HUES6 (cell line): ENCODE data around the gene ADAM22.

Source experiments
- H3K27ac ChIP-seq: 2 replicates; pipeline ENCODE4 v1.7.0; 2013; ENCODE audit warnings: low read depth, mild to moderate bottlenecking, low read length, inconsistent platforms
- H3K27me3 ChIP-seq: 2 replicates; pipeline ENCODE4 v1.6.1; 2013; ENCODE audit warnings: low read length; ENCODE audit not compliant: control insufficient read depth, insufficient read depth
- H3K36me3 ChIP-seq: 2 replicates; pipeline ENCODE4 v1.6.1; 2013; ENCODE audit warnings: low read length; ENCODE audit not compliant: control insufficient read depth, insufficient read depth
- H3K4me1 ChIP-seq: 2 replicates; pipeline ENCODE4 v1.6.1; 2013; ENCODE audit warnings: low read length; ENCODE audit not compliant: control insufficient read depth, insufficient read depth
- H3K4me3 ChIP-seq: 2 replicates; pipeline ENCODE4 v1.5.1; 2013; ENCODE audit warnings: low read depth, low read length
- H3K9ac ChIP-seq: one replicate; pipeline ENCODE4 v1.6.1; 2013; ENCODE audit warnings: mild to moderate bottlenecking, low read length
- H3K9me3 ChIP-seq: 2 replicates; pipeline ENCODE4 v1.6.1; 2013; ENCODE audit warnings: low read depth, low read length; ENCODE audit not compliant: control insufficient read depth, insufficient read depth

The ADAM22 gene

DNA sequence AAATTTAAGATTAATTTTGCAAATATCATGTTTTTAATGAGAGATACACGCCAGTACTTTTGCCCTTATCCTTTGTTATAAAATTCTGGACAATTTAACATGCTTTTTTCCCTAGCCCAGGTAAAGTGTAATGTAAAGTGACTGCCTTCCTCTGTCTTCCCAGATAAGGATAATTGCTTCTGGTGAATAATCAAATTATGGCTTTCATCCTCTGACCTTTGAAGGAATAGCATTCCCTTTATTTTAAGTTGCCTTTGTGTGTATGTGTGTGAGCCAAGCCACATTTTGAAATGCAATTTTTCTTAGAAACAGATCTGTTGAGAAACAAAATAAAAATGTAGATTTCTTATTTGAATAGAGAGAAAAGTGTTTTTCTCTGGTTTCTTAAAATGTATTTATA lies 107.5 kb downstream of the ADAM22 start:
- H3K27ac ChIP-seq: no peak overlapping the region
- H3K9ac ChIP-seq: no peak overlapping the region
- H3K9me3 ChIP-seq: no peaks in the 10 kb centered on the region
- no peak overlapping the region for H3K4me3 ChIP-seq
- H3K4me1 ChIP-seq: no peaks in the 10 kb centered on the region
- no peaks in the 10 kb centered on the region for H3K36me3 ChIP-seq
- no peaks in the 10 kb centered on the region for H3K27me3 ChIP-seq

DNA sequence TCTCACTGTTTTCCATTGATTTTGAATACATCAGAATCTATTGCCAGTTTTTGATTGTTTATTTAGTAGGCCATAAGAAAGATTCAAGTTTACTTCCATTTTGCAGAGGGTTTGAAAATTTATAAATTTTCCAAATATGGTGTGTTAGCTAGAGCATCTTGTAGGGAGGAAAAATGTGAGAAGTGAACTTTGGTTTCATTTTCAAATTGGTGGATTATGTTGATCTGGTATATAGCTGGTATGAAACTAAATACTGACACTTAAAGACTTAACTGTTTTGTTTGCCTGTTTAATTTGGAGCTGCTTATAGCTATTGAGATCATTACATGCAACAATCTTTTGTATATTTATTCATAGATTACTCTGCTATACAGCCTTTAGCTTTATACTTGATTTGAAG lies 108.1 kb downstream of the ADAM22 start:
- H3K27me3 ChIP-seq: no peaks in the 10 kb centered on the region
- no peak overlapping the region for H3K4me3 ChIP-seq
- no peaks in the 10 kb centered on the region for H3K36me3 ChIP-seq
- no peaks in the 10 kb centered on the region for H3K9me3 ChIP-seq
- no peak overlapping the region for H3K9ac ChIP-seq
- no peaks in the 10 kb centered on the region for H3K4me1 ChIP-seq
- H3K27ac ChIP-seq: no peak overlapping the region

DNA sequence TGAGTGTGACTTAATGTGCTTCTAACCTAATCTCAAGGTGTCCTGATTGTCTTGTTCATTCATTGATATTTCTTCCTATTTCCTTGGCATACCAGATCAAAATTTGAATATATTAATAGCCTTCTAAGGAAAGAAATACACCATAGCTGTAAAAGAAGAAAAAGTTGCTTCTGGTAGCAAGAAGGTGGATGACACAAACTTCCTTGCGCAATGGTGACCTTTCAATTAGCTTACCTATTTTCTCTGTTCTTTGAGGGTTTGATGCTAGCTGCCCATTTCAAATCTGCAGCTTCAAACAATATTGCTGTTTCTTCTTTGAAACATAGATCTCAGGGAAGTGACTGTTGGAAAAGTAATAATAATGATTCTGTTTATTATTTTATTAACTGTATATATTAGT lies 108.8 kb downstream of the ADAM22 start:
- H3K9me3 ChIP-seq: no peaks in the 10 kb centered on the region
- no peaks in the 10 kb centered on the region for H3K36me3 ChIP-seq
- no peak overlapping the region for H3K9ac ChIP-seq
- no peak overlapping the region for H3K4me3 ChIP-seq
- H3K27me3 ChIP-seq: no peaks in the 10 kb centered on the region
- no peak overlapping the region for H3K27ac ChIP-seq
- H3K4me1 ChIP-seq: no peaks in the 10 kb centered on the region

DNA sequence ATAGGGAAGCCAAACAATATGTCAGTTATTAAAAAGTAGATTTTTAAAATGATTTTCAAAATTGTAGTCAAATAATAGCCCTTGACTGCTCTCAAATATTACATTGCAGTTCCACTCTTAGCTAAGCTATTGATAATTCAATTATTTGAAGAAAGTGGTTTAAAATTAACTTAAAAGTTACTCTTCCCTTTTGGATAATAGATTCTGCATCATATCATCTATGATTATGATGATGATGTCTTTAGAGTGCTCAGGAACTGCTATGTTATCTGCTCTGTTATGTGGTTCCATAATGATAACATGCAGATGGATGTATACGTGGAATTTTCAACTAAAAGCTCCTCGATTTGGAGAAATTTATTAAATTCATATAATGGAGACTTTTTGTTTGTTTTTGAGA lies 110.0 kb downstream of the ADAM22 start:
- H3K9ac ChIP-seq: no peak overlapping the region
- H3K9me3 ChIP-seq: no peaks in the 10 kb centered on the region
- H3K27ac ChIP-seq: no peak overlapping the region

DNA sequence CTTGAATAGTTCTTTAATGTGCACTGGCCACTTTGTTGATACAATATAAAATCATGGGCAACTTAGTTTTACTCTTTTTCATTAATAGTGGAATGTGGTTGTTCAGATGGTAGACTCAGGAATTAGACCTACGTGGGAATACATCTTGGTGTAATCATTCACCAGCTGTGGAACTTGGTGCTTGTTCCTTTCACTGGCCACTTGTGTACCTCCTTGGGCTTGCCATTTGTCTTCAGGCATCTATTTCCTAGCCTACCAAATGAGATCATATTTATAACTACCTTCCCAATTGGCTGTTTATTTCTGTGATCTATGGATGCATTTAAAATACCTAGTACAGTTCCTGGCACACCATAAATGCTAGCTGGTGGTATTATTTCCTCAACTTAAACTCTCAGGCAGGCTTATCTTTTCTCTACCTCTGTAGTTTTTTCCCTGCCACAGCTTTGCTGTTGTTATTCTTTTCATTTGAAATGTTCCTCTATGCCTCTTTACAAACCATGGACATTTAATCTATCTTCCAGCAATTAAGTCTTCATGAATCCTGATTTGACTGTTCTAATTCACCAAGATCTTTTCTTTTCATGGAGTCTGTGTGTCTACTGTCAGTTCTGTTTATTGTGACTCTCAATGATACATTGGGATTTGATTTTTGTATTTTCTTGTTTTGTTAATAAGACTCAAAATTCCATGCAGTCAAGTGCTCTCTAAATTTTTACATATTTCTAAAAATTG lies 113.0 kb downstream of the ADAM22 start:
- no peak overlapping the region for H3K4me3 ChIP-seq
- H3K9ac ChIP-seq: no peak overlapping the region
- H3K27ac ChIP-seq: no peak overlapping the region
- no peaks in the 10 kb centered on the region for H3K36me3 ChIP-seq
- H3K4me1 ChIP-seq: no peaks in the 10 kb centered on the region
- H3K27me3 ChIP-seq: no peaks in the 10 kb centered on the region
- H3K9me3 ChIP-seq: no peaks in the 10 kb centered on the region

More for the DNA sequence above, 110.0 kb downstream of the ADAM22 start:
- Histone ChIP-seq H3K4me3 (no peak overlapping the region), H3K27me3 (no peaks in the 10 kb centered on the region), H3K36me3 (no peaks in the 10 kb centered on the region), H3K4me1 (no peaks in the 10 kb centered on the region)

DNA sequence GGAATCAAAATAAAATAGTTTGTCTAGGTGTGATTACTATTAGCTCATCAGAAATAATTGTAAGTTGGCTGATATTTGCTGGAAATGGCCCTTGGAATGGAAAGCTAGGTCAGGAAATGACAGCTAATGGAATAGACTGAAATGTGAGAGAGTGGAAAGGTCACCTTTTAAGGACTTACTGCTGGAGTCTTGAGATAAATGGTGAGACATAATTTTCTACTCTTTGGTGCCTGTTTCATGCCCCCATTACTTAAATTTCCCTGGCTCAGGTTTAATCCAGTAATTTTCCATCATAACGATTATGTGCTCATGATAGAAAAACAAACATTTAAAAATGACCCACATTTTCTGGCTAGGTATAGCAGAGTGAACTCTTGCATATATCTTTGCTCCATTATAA lies 123.6 kb downstream of the ADAM22 start:
- no peaks in the 10 kb centered on the region for H3K36me3 ChIP-seq
- H3K4me3 ChIP-seq: no peak overlapping the region
- H3K4me1 ChIP-seq: no peaks in the 10 kb centered on the region
- H3K27me3 ChIP-seq: no peaks in the 10 kb centered on the region
- no peaks in the 10 kb centered on the region for H3K9me3 ChIP-seq
- no peak overlapping the region for H3K9ac ChIP-seq
- no peak overlapping the region for H3K27ac ChIP-seq

DNA sequence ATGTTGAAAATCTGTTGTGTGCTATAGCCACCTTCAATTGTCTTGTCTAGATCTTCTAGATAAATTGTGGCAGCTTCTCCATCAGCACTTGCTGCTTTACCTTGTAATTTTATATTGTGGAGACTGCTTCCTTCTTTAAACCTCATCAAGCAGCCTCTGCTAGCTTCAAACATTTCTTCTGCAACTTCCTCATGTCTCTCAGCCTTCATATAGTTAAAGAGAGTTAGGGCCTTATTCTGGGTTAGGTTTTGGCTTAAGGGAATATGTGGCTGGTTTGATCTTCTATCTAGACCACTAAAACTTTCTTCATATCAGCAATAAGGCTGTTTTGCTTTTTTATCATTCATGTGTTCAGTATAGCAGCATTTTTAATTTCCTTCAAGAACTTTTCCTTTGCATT lies 128.2 kb downstream of the ADAM22 start:
- H3K36me3 ChIP-seq: no peaks in the 10 kb centered on the region
- no peak overlapping the region for H3K27ac ChIP-seq
- no peak overlapping the region for H3K4me3 ChIP-seq

DNA sequence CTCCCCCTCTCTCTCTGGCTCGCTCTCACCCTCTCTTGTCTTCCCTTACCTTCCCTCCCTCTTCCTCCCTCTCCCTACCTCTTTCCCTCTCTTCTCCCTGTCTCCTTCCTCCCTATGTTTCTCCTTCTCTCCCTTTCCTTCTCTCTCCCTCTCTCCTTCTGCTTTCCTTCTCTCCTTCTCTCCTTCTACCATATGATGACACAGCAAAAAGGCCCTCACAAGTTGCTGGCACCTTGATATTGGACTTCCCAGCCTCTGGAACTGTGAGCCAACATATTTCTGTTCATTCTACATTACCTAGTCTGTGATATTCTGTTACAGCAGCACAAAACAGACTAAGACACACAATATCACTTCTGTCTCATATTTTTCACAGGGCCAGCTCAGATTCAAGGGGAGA lies 135.0 kb downstream of the ADAM22 start:
- no peak overlapping the region for H3K27ac ChIP-seq
- no peak overlapping the region for H3K4me3 ChIP-seq
- H3K9me3 ChIP-seq: no peaks in the 10 kb centered on the region
- no peaks in the 10 kb centered on the region for H3K36me3 ChIP-seq
- no peaks in the 10 kb centered on the region for H3K27me3 ChIP-seq
- H3K4me1 ChIP-seq: peaks cover 7% of the 10 kb centered on the region; the same call in 1 of the 2 replicates
- H3K9ac ChIP-seq: no peak overlapping the region

More for the DNA sequence above, 128.2 kb downstream of the ADAM22 start:
- no peaks in the 10 kb centered on the region for H3K4me1 ChIP-seq
- H3K9me3 ChIP-seq: no peaks in the 10 kb centered on the region
- H3K27me3 ChIP-seq: no peaks in the 10 kb centered on the region
- no peak overlapping the region for H3K9ac ChIP-seq

DNA sequence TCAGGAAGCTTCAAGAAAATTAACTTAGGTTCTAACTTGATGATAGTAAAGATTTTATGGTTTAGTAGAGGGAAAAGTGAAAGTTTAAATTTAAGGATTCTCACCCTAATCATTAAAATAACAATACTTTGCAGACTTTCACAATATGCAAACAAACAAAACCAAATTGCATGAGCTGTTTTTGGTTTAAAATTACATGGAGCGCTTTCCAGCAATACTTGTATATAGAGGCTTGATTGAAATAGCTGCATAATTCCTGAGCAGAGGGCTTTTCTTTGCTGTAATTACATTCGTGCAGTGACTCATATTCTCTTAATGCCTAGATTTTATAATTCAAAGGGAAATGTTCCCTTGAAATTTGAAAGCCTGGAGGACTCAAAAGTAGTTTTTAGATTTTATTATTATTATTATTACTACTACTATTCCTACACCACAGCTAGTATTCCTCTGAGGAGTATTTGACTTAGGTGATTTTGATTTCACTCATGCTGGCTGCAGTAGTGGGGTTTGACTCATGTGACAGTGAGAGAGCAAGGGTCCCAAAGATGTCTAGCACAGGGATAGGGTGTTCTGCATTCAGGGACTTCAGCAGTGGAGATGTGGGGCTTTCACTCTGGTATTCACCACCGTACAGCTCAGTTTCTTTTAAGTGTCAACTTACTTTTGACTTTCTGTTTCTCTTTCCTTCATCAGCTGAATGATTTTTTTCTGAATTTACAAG lies 138.1 kb downstream of the ADAM22 start:
- 0 out of 2 replicates have a peak, but pooled peaks cover 3% of the 10 kb centered on the region for H3K9me3 ChIP-seq
- H3K27ac ChIP-seq: no peak overlapping the region
- H3K4me3 ChIP-seq: no peak overlapping the region

DNA sequence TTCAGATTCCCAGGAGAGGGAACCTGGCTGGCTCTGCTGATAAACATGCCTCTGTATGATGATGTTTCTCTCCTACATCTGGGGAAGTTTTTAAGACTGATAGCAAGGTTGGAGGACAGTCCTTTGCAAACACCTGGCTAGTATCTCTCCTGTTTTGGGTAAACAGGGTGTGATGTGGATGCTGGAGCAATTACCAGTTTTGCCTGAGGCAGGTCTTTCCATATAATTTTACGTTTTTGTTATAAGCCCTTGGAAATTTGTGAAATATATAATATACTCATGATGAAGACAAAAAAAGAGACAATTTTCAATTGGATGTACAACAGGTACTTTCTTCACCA lies 138.6 kb downstream of the ADAM22 start:
- H3K4me3 ChIP-seq: no peak overlapping the region
- H3K36me3 ChIP-seq: no peaks in the 10 kb centered on the region
- no peak overlapping the region for H3K27ac ChIP-seq
- H3K9ac ChIP-seq: no peak overlapping the region
- H3K27me3 ChIP-seq: no peaks in the 10 kb centered on the region
- peaks cover 6% of the 10 kb centered on the region; the same call in 1 of the 2 replicates for H3K9me3 ChIP-seq
- H3K4me1 ChIP-seq: peaks cover 7% of the 10 kb centered on the region; the same call in 1 of the 2 replicates

More for the DNA sequence above, 138.1 kb downstream of the ADAM22 start:
- Histone ChIP-seq H3K27me3 (no peaks in the 10 kb centered on the region), H3K9ac (no peak overlapping the region), H3K36me3 (no peaks in the 10 kb centered on the region), H3K4me1 (peaks cover 7% of the 10 kb centered on the region; the same call in 1 of the 2 replicates)

DNA sequence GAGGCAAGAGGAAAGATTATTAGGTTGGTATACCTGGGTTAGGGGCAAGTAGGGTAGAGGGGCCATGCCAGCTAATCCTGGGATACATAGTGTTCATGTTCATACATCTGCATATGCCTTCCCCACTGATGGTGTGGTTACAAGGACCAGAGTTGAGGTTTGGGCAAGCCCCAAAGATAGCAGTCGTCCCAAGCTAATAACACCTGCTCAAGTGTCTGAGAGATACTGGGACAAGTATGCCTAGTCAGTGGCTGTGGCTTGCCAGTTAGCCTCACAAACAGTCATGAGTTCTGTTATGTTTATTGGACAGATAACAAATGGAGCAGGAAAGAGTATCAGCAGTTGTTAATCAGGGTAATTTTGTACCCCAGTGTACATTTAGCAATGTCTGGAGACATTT lies 139.6 kb downstream of the ADAM22 start:
- Histone ChIP-seq H3K27me3 (no peaks in the 10 kb centered on the region), H3K4me1 (peaks cover 7% of the 10 kb centered on the region; the same call in 1 of the 2 replicates), H3K9me3 (peaks cover 6% of the 10 kb centered on the region; the same call in 1 of the 2 replicates), H3K4me3 (no peak overlapping the region), H3K36me3 (no peaks in the 10 kb centered on the region), H3K27ac (no peak overlapping the region), H3K9ac (no peak overlapping the region)
